ENCODE measurements around the gene MAP2K1.

Gene MAP2K1

DNA sequence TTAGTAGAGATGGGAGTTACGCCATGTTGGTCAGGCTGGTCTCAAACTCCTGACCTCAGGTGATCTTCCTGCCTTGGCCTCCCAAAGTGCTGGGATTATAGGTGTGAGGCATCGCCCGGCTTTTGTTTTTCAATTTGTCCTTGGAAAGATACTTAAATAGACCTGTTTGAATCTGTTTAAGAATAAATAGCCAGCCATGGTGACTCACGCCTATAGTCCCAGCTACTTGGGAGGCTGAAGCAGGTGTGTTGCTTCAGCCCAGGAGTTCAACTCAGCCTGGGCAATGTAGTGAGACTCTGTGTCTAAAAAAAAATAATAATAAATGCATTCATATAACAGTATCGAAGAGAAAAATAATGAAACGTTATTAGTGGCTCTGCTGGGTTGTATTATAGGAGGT, 93.6 kb downstream of the MAP2K1 start:
- Histone ChIP-seq H3K4me1 (no peaks in the 10 kb centered on the region), H3K9me3 (no peaks in the 10 kb centered on the region), H3K36me3 (peaks cover 0 to 31% (median 28%) of the 10 kb centered on the region in 3 donors), H3K27ac (no peak overlapping the region), H3K27me3 (no peaks in the 10 kb centered on the region), H3K4me3 (no peak overlapping the region)
- intact Hi-C loops (cut with DNase I; ENCODE audit: low total_unique reads), result no loop called here
- TF ChIP-seq, protein P1, sequence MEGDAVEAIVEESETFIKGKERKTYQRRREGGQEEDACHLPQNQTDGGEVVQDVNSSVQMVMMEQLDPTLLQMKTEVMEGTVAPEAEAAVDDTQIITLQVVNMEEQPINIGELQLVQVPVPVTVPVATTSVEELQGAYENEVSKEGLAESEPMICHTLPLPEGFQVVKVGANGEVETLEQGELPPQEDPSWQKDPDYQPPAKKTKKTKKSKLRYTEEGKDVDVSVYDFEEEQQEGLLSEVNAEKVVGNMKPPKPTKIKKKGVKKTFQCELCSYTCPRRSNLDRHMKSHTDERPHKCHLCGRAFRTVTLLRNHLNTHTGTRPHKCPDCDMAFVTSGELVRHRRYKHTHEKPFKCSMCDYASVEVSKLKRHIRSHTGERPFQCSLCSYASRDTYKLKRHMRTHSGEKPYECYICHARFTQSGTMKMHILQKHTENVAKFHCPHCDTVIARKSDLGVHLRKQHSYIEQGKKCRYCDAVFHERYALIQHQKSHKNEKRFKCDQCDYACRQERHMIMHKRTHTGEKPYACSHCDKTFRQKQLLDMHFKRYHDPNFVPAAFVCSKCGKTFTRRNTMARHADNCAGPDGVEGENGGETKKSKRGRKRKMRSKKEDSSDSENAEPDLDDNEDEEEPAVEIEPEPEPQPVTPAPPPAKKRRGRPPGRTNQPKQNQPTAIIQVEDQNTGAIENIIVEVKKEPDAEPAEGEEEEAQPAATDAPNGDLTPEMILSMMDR (IDR thresholded peaks at IDR 0.05), result no peak
- no peak for DNase-seq

DNA sequence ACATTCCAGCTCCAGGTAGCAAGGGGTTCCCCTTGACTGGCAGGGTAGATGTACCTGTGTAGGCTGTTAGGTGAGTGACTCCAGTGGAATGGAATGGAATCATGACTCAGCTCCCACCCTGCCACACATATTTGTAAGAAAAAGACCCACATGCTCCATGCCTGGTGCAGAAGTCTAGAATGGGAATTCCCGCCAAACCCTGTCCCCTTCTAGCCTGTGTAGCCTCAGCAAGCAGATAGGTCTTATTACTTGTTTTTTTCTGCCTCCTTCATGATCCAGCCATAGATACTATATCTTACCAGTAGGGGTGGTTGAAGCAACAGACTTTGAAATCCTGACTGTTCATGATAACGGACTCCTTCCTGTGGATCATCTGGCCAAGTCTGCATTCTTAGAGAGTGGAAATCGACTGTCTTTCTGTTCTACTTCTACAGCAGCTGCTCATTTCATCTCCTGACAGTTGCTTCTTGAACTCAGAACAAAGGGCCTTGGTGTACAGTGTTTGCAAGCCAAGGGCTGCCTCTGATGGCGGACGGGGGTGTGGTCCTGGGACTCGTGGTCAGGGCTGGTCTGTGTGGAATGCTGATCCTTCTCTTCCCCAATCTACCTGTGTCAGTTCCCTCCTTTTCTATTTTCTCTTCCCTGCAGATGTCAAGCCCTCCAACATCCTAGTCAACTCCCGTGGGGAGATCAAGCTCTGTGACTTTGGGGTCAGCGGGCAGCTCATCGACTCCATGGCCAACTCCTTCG, 94.6 kb downstream of the MAP2K1 start:
- TF ChIP-seq, protein P1 (IDR thresholded peaks at IDR 0.05), result no peak
- H3K36me3 ChIP-seq, result peaks cover 0 to 34% (median 30%) of the 10 kb centered on the region in 3 donors
- no peak overlapping the region for H3K27ac ChIP-seq
- intact Hi-C loops (cut with DNase I; ENCODE audit: low total_unique reads), result no loop called here
- no peaks in the 10 kb centered on the region for H3K4me1 ChIP-seq
- no peaks in the 10 kb centered on the region for H3K9me3 ChIP-seq
- no peaks in the 10 kb centered on the region for H3K27me3 ChIP-seq
- no peak overlapping the region for H3K4me3 ChIP-seq
- DNase-seq, result no peak

DNA sequence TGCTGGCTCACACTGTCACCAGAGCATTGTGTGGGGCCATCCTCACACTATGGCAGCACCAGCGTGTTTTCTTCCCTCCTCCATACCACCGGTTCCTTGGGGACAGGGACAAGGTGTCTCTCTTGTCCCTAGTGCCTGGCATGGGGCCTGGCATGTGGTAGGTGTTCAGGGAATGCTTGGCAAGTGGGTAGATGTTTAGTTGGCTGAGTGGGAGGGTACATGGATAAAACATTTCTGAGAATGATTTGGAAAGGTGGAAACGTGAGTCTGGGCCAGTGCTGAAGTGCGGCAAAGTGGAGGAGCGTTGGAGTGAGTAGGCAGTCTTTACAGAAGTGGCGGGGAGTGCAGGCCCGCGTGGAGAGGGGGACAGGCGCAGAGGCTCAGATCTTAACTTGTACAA, 95.8 kb downstream of the MAP2K1 start:
- Histone ChIP-seq H3K4me1 (no peaks in the 10 kb centered on the region), H3K4me3 (no peak overlapping the region), H3K27ac (no peak overlapping the region), H3K27me3 (no peaks in the 10 kb centered on the region), H3K36me3 (peaks cover 0 to 37% (median 37%) of the 10 kb centered on the region in 3 donors), H3K9me3 (no peaks in the 10 kb centered on the region)
- DNase-seq, result no peak
- intact Hi-C loops (cut with DNase I; ENCODE audit: low total_unique reads), result no loop called here
- TF ChIP-seq, protein P1 (IDR thresholded peaks at IDR 0.05), result no peak

DNA sequence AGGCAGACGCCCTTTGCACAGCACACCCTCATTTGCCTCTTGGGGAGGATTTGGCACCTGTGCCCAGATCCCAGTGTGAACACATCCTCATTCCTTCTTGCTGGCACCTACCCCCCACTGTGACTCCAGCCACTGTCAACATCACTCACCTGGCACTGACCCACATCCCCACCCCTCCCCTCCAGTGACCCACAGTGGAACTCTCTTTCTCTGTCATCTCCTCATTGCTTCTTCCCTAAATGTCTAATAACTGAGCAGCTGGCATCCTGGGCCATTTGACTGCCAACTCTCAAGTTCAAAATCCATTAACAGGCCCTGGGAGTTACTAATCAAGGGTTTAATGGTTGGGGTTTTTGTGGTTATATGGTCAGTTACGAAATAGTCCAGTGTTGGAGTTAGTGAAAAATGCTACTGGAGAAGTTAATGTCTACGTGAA, 96.4 kb downstream of the MAP2K1 start:
- H3K27me3 ChIP-seq, result no peaks in the 10 kb centered on the region
- peaks cover 0 to 4% (median 0%) of the 10 kb centered on the region in 4 donors for H3K4me1 ChIP-seq
- H3K27ac ChIP-seq, result no peak overlapping the region
- no peak for DNase-seq
- peaks cover 0 to 44% (median 43%) of the 10 kb centered on the region in 3 donors for H3K36me3 ChIP-seq
- H3K4me3 ChIP-seq, result no peak overlapping the region
- TF ChIP-seq, protein P1 (IDR thresholded peaks at IDR 0.05), result no peak
- intact Hi-C loops (cut with DNase I; ENCODE audit: low total_unique reads), result no loop called here
- H3K9me3 ChIP-seq, result no peaks in the 10 kb centered on the region

DNA sequence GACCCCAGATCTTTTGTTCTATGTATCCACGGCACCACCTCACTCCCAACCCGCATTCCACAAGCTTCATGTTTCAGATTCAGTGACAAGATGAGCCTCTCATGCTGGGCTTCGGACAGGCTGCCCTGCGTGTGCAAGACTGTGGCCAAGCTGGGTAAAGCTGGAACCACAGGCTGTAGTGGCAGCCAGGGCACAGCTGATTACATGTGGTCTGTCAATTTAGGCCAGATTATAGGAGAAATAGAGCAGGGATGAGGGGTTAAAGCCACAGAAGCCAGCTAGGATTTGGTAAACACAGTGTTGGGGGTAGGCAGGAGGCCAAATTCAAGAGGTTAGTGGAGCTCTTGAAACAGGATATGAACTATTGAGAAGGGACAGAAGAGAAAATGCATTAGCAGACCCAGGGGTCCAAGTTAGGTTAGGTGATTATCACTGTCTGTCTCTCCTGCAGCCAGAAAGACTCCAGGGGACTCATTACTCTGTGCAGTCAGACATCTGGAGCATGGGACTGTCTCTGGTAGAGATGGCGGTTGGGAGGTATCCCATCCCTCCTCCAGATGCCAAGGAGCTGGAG, 97.9 kb downstream of the MAP2K1 start:
- Histone ChIP-seq H3K4me1 (peaks cover 0 to 18% (median 0%) of the 10 kb centered on the region in 4 donors), H3K27me3 (no peaks in the 10 kb centered on the region), H3K4me3 (no peak overlapping the region), H3K27ac (no peak overlapping the region), H3K36me3 (peaks cover 0 to 56% (median 49%) of the 10 kb centered on the region in 3 donors), H3K9me3 (no peaks in the 10 kb centered on the region)
- no peak for DNase-seq
- TF ChIP-seq, protein P1 (IDR thresholded peaks at IDR 0.05), result no peak
- intact Hi-C loops (cut with DNase I; ENCODE audit: low total_unique reads), result no loop called here
